ENCODE data around the gene ASPDH. TPM values are rescaled to one million over a fixed set of nuclear protein-coding genes. Genes with fewer than 3 reads are reported as not detected.

The ASPDH gene
- total and polyA plus RNA-seq, 2 donors (not counting 3 experiments of a cell fraction or from before 2014, with no cell fraction given) = not detected

DNA sequence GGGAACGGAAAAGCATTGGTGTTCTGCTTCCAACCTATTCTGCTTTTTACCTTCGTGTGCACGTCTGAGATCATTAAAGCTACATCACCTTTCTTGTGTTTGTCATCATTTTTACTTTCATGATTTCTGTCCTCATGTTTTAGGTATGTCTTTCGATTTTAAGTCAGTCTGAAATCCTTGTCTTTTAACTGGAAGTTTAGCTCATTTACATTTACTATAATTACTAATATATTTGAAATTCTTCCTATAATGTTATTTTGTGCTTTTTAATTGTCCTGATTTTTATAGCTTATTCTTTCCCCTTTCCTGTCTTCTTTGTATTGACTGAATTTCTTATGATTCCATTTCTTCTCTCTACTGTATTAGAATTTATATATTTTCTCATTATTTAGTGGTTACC lies 19.2 kb upstream of the ASPDH start:
- Histone ChIP-seq H3K27me3 (ENCODE audit: control insufficient read depth in 2 of 2, insufficient read depth in 2 of 2, low read length in 2 of 2) (peaks cover 0 to 2% of the 10 kb centered on the region in 2 experiments), H3K9me3 (replicated peaks; ENCODE audit: control insufficient read depth, insufficient read depth, low read length) (no peaks in the 10 kb centered on the region), H3K79me2 (ENCODE audit: control insufficient read depth, insufficient read depth, low read length) (no peaks in the 10 kb centered on the region), H3K36me3 (ENCODE audit: control insufficient read depth in 2 of 2, extremely low read depth in 1 of 2, insufficient read depth in 2 of 2, low read length in 2 of 2) (no peaks in the 10 kb centered on the region), H3K4me2 (ENCODE audit: insufficient read depth, low read length) (no peak overlapping the region), H3K9me1 (replicated peaks; ENCODE audit: control insufficient read depth, extremely low read depth, insufficient read depth, low read length) (no peaks in the 10 kb centered on the region), H4K20me1 (replicated peaks; ENCODE audit: control insufficient read depth, extremely low read depth, insufficient read depth, low read length) (no peaks in the 10 kb centered on the region), H3K27ac (ENCODE audit: insufficient read depth, low read depth, low read length) (no peak overlapping the region), H3K4me3 (replicated peaks in 1 of 3; ENCODE audit: insufficient read depth in 1 of 3, low read depth in 1 of 3, low read length in 3 of 3) (no peak overlapping the region), H3K4me1 (ENCODE audit: control insufficient read depth, extremely low read depth, insufficient read depth, low read length) (no peaks in the 10 kb centered on the region), H2AFZ (ENCODE audit: low read depth, low read length) (no peak overlapping the region), H3K9ac (replicated peaks; ENCODE audit: extremely low read depth, insufficient read depth, low read length) (no peak overlapping the region)
- POLR2A ChIA-PET = no interaction called here
- no peak for DNase-seq (ENCODE audit: low read depth, low spot score)
- TF ChIP-seq EZH2 (IDR thresholded peaks at IDR 0.05; ENCODE audit: borderline replicate concordance, low read depth, low read length, severe bottlenecking) = no peak
- no peak for TF ChIP-seq MYC (IDR thresholded peaks at IDR 0.05; ENCODE audit: low read depth, low read length)
- TF ChIP-seq POLR2AphosphoS5 (IDR thresholded peaks at IDR 0.05; ENCODE audit: insufficient read depth, low read depth, low read length) = no peak
- TF ChIP-seq FOS (IDR thresholded peaks at IDR 0.05; ENCODE audit: borderline replicate concordance, insufficient read depth, low read length) = no peak
- TF ChIP-seq JUN (IDR thresholded peaks at IDR 0.05; ENCODE audit: borderline replicate concordance, insufficient read depth, insufficient read length, low read depth) = no peak
- no peak for TF ChIP-seq GATA2 (IDR thresholded peaks at IDR 0.05; ENCODE audit: insufficient read depth, insufficient read length, low read depth, low read length)
- no peak for TF ChIP-seq POLR2A (IDR thresholded peaks at IDR 0.05; ENCODE audit: low read depth, low read length)
- TF ChIP-seq, protein P1, sequence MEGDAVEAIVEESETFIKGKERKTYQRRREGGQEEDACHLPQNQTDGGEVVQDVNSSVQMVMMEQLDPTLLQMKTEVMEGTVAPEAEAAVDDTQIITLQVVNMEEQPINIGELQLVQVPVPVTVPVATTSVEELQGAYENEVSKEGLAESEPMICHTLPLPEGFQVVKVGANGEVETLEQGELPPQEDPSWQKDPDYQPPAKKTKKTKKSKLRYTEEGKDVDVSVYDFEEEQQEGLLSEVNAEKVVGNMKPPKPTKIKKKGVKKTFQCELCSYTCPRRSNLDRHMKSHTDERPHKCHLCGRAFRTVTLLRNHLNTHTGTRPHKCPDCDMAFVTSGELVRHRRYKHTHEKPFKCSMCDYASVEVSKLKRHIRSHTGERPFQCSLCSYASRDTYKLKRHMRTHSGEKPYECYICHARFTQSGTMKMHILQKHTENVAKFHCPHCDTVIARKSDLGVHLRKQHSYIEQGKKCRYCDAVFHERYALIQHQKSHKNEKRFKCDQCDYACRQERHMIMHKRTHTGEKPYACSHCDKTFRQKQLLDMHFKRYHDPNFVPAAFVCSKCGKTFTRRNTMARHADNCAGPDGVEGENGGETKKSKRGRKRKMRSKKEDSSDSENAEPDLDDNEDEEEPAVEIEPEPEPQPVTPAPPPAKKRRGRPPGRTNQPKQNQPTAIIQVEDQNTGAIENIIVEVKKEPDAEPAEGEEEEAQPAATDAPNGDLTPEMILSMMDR (IDR thresholded peaks at IDR 0.05; ENCODE audit: extremely low read depth in 1 of 2, insufficient read depth in 1 of 2, low read depth in 1 of 2, low read length in 2 of 2) = no peak
- TF ChIP-seq, protein P2, sequence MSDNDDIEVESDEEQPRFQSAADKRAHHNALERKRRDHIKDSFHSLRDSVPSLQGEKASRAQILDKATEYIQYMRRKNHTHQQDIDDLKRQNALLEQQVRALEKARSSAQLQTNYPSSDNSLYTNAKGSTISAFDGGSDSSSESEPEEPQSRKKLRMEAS (IDR thresholded peaks at IDR 0.05; ENCODE audit: insufficient read depth, insufficient read length) = no peak
- no peak for FAIRE-seq
- dilution Hi-C loops (cut with MboI; ENCODE audit: extremely low pct_ligation_motif_present, low sequenced_read_pairs) (no loop called here), intact Hi-C loops (cut with micrococcal nuclease) (no loop called here)
- CTCF ChIA-PET = interaction anchor here (1.0 to 1.8 kb wide), 2 partner anchors 23 to 389 kb away, joined by 3 to 5 read pairs; no protein-coding TSS in a partner anchor
- BruUV-seq (replicated peaks) = no TSS peak

All from endothelial cell of umbilical vein (primary cell).